Measurements from ENCODE around the gene NAGS.

DNA sequence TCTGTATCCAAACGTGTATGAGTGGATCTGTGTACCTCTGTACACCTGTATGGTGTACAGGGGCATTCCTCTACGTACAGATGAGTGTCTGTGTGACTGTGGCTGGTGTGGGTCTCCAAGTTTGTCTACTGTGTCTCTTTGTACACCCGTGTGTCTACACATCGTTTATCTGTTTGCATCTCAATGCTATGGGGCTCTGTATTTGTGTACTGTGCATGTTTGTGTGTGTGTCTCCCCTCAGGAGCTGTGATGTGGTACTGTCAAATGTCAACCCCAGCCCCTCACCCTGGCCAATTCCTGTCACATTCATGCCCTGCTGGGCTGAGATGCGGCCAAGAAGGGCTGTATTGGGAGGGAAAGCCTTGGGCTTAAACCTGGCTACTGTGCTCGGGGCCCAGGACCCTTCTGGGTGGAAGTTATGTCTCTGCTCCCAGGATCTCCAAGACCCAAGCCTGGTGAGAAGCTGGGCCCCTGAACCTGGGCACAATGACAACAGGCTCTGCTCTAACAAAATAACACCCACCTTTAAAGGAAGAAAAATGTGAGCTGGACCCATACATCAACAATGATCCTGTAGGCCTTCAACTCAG lies 3.5 kb upstream of the NAGS start:
- TF ChIP-seq CTCF (IDR thresholded peaks at IDR 0.05 in 4 of 5, conservative IDR thresholded peaks at IDR 0.05 in 1 of 5): no peak
- no peak for TF ChIP-seq POLR2A (IDR thresholded peaks at IDR 0.05)
